Effector memory CD4-positive, alpha-beta T cell (primary cell): ENCODE measurements around the gene ERCC1.

ENCODE experiments used
- DNase-seq, 3 donors: peaks; one replicate each; pipeline ENCODE4 v3.0.0-alpha.2; 2020
- H3K27ac ChIP-seq: 2 replicates; pipeline ENCODE4 v1.7.0; 2013; ENCODE audit warnings: mild to moderate bottlenecking, low read length, moderate library complexity; ENCODE audit not compliant: insufficient read depth, poor library complexity, severe bottlenecking
- H3K27me3 ChIP-seq: replicated peaks from 2 replicates; pipeline ENCODE4 v1.7.0; 2013; ENCODE audit warnings: mild to moderate bottlenecking, low read length; ENCODE audit not compliant: insufficient read depth, control insufficient read depth, poor library complexity, severe bottlenecking
- H3K36me3 ChIP-seq: 2 replicates; pipeline ENCODE4 v1.7.0; 2013; ENCODE audit warnings: mild to moderate bottlenecking, low read length, moderate library complexity; ENCODE audit not compliant: control insufficient read depth, insufficient read depth
- H3K4me1 ChIP-seq: 2 replicates; pipeline ENCODE4 v1.7.0; 2013; ENCODE audit warnings: low read length, mild to moderate bottlenecking; ENCODE audit not compliant: control insufficient read depth, insufficient read depth, poor library complexity, severe bottlenecking
- H3K4me3 ChIP-seq: 2 replicates; pipeline ENCODE4 v1.7.0; 2013; ENCODE audit warnings: low read length, low read depth, mild to moderate bottlenecking; ENCODE audit not compliant: insufficient read depth, poor library complexity, severe bottlenecking
- H3K9me3 ChIP-seq: 2 replicates; pipeline ENCODE4 v1.7.0; 2013; ENCODE audit warnings: mild to moderate bottlenecking, low read length, moderate library complexity; ENCODE audit not compliant: control insufficient read depth
- total RNA-seq, 3 donors: gene quantifications; one replicate each; lab custom pipeline; 2026; lab: John Stamatoyannopoulos, UW

ERCC1 gene
- 49.6 to 70.2 (median 61.4) reads per million in 3 donors for total RNA-seq

DNA sequence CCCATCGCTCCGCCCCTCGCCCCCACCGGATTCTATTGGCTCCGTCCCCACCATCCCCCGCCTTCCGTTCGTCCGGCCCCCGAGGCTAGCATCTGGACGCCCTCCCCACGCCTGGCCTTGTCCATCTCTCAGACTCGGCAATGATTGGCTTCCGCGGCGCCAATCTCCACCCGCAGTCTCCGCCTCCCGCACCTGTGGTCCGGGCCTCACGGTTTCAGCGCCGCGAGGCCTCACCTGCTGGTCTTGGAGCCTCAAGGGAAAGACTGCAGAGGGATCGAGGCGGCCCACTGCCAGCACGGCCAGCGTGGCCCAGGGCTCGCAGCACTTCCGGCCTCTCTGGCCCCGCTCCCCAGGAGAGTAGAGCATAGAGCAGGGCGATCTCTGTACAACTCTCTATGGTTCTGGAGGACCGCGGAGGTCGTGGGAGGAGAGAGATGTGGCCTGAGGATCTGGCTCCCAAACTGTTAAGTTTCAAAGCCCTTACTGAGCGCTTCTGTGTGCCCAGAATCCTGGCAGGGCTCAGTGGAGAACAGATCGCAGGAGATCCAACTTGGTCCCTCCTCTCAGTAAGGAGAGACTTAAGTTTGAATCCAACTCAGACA lies at the start of gene ERCC1:
ERCC1 (minus strand) TSS at position 329 of the 602 bp plus-strand sequence. CDS start 543 bp downstream, outside the sequence.
- peak within 1 kb of the TSS; percentile 64 for H3K27ac ChIP-seq
- H3K4me3 ChIP-seq, result peak within 1 kb of the TSS; percentile 57
- H3K4me1 ChIP-seq, result peaks cover 25% of the 10 kb centered on the region
- no peaks in the 10 kb centered on the region for H3K9me3 ChIP-seq
- peak; percentile 72 to 83 (median 74) for DNase-seq
- H3K36me3 ChIP-seq, result peaks cover 4% of the 10 kb centered on the region
- H3K27me3 ChIP-seq, result peaks cover 5% of the 10 kb centered on the region

DNA sequence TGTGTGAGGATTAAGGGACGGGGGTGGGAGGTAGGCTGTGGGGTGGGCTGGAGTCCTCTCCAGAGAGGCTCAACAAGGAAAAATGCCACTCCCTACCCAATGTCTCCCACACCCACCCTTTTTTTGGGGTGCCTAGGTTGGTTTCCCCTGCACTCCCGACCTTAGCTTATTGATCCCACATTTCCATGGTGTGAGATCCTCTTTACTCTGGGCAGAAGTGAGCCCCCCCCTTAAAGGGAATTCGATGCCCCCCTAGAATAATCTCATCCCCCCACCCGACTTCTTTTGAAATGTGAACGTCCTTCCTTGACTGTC lies 49.6 kb upstream of the ERCC1 start:
- DNase-seq, result peak in 1 of 3 donors; percentile 64
- no peaks in the 10 kb centered on the region for H3K27me3 ChIP-seq
- H3K4me1 ChIP-seq, result peaks cover 16% of the 10 kb centered on the region
- no peaks in the 10 kb centered on the region for H3K9me3 ChIP-seq
- H3K4me3 ChIP-seq, result no peak overlapping the region
- H3K36me3 ChIP-seq, result peaks cover 8% of the 10 kb centered on the region
- no peak overlapping the region for H3K27ac ChIP-seq

DNA sequence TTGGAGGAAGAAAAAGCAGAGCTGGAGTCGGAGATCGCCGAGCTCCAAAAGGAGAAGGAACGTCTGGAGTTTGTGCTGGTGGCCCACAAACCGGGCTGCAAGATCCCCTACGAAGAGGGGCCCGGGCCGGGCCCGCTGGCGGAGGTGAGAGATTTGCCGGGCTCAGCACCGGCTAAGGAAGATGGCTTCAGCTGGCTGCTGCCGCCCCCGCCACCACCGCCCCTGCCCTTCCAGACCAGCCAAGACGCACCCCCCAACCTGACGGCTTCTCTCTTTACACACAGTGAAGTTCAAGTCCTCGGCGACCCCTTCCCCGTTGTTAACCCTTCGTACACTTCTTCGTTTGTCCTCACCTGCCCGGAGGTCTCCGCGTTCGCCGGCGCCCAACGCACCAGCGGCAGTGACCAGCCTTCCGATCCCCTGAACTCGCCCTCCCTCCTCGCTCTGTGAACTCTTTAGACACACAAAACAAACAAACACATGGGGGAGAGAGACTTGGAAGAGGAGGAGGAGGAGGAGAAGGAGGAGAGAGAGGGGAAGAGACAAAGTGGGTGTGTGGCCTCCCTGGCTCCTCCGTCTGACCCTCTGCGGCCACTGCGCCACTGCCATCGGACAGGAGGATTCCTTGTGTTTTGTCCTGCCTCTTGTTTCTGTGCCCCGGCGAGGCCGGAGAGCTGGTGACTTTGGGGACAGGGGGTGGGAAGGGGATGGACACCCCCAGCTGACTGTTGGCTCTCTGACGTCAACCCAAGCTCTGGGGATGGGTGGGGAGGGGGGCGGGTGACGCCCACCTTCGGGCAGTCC lies 49.0 kb upstream of the ERCC1 start:
- no peak overlapping the region for H3K4me3 ChIP-seq
- peaks cover 8% of the 10 kb centered on the region for H3K36me3 ChIP-seq
- no peaks in the 10 kb centered on the region for H3K27me3 ChIP-seq
- peaks cover 11% of the 10 kb centered on the region for H3K4me1 ChIP-seq
- H3K27ac ChIP-seq, result no peak overlapping the region
- peak; percentile 39 to 80 (median 74) for DNase-seq
- no peaks in the 10 kb centered on the region for H3K9me3 ChIP-seq

DNA sequence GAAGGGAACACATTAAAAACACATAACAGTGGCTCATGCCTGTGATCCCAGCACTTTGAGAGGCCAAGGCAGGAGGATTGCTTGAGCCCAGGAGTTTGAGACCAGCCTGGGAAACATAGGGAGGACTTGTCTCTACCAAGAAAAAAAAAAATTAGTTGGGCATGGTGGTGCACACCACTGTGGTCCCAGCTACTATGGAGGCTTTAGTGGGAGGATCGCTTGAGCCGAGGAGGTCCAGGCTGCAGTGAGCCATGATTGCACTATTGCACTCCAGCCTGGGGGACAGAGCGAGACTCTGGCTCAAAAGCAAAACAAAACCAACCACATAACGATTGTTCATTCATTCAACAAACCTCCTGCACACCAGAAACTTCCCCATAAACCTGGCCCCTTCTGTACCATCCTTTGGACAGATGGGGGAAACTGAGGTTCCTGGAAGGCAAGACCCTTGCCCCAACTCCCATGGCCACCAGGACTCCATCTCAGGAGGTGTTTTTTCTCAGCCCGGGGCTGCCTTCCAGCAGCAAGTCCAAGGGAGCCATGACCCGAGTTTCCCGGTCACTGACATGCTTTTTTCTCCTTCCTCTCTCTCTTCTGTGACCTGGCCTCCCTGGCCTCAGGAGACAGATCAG lies 48.3 kb upstream of the ERCC1 start:
- peaks cover 12% of the 10 kb centered on the region for H3K4me1 ChIP-seq
- no peaks in the 10 kb centered on the region for H3K9me3 ChIP-seq
- H3K4me3 ChIP-seq, result no peak overlapping the region
- peak in 1 of 3 donors; percentile 43 for DNase-seq
- H3K27ac ChIP-seq, result no peak overlapping the region
- H3K27me3 ChIP-seq, result no peaks in the 10 kb centered on the region
- peaks cover 8% of the 10 kb centered on the region for H3K36me3 ChIP-seq

DNA sequence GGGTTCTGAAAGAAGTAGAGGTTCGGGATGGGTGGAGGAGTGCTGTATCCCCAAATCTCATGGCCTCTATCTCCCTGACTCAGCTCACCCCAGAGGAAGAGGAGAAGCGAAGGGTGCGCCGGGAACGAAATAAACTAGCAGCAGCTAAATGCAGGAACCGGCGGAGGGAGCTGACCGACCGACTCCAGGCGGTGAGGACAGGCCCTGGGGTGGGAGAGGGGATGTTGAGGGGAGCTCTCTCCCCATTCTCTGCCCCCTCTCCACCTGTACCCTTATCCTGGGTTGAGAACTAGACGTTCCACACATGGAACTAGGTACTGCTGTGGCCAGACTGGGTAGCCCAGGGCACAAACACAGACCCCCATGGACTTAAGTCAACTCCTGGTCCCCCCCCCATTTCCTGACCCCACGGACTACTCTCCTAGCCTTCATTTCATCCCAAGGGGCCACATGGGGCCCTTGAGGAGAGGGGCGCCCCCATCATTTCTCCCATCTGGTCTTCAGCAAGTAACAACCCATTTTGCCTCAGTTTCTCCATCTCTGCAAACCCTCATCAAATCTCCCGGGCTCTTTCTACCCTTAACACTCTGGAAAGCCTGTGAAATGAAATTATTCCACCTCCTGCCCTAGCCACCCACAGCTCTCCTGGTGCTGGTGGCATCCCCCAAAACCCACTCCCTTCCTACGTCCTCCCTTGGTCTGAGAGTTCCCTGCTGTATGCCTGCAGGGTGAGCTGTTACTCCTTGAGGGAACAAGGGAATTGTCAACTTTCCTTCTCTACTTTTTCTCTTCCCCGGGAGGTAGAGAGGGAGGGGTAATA lies 47.6 kb upstream of the ERCC1 start:
- H3K4me1 ChIP-seq, result peaks cover 14% of the 10 kb centered on the region
- peaks cover 8% of the 10 kb centered on the region for H3K36me3 ChIP-seq
- H3K27ac ChIP-seq, result no peak overlapping the region
- peak in 2 of 3 donors; percentile 46 to 50 for DNase-seq
- no peaks in the 10 kb centered on the region for H3K9me3 ChIP-seq
- no peaks in the 10 kb centered on the region for H3K27me3 ChIP-seq
- H3K4me3 ChIP-seq, result no peak overlapping the region

DNA sequence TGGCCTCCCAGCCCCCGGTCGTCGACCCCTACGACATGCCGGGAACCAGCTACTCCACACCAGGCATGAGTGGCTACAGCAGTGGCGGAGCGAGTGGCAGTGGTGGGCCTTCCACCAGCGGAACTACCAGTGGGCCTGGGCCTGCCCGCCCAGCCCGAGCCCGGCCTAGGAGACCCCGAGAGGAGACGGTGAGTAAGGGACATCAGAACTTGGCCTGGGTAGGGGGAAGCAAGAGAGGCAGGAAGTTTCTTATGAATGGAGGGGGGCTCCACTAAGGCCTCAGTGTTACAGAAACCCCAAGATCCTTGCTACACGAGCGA lies 47.0 kb upstream of the ERCC1 start:
- Histone ChIP-seq H3K4me3 (peak overlapping the region; percentile 91), H3K27me3 (no peaks in the 10 kb centered on the region), H3K36me3 (peaks cover 8% of the 10 kb centered on the region), H3K27ac (no peak overlapping the region), H3K4me1 (peaks cover 14% of the 10 kb centered on the region), H3K9me3 (no peaks in the 10 kb centered on the region)
- DNase-seq, result no peak

DNA sequence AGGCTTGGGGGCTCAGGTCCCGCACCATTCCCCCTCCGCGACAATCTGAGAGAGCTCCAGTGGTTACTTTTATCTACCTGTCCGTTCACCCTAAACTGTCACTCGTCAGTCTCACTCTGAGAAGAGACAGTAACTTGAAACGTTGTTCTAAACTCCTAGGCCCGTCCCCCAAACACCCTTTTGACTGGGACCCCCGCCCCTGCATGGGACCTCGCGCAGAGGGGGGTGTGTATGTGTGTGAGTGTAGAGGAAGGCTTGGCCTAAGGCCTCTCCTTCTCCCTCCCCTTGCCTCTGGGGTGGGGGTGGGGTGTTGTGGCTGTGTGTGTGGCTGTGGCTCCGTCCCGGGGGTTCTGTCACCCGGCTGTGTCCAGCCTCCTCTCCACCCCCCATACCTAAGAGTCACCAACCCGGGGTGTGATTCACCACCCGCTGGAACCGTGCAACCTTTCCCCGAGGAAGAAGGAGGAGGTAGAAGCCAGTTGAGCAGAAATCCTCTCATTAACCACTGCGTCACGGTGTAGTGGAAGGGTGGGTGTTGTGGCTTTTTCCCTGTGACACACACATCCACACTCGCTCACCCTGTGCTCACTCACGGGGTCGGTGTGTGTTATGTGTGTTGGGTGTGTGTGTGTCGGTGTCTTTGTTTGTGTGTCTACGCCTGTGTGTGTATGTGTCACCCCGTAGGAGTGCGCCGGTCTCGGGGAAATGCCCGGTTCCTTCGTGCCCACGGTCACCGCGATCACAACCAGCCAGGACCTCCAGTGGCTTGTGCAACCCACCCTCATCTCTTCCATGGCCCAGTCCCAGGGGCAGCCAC lies 46.4 kb upstream of the ERCC1 start:
- H3K9me3 ChIP-seq, result no peaks in the 10 kb centered on the region
- H3K4me3 ChIP-seq, result peak overlapping the region; percentile 91
- peak; percentile 45 to 55 (median 55) for DNase-seq
- no peaks in the 10 kb centered on the region for H3K27me3 ChIP-seq
- H3K36me3 ChIP-seq, result peaks cover 8% of the 10 kb centered on the region
- peak overlapping the region; percentile 99 for H3K27ac ChIP-seq
- peaks cover 14% of the 10 kb centered on the region for H3K4me1 ChIP-seq

DNA sequence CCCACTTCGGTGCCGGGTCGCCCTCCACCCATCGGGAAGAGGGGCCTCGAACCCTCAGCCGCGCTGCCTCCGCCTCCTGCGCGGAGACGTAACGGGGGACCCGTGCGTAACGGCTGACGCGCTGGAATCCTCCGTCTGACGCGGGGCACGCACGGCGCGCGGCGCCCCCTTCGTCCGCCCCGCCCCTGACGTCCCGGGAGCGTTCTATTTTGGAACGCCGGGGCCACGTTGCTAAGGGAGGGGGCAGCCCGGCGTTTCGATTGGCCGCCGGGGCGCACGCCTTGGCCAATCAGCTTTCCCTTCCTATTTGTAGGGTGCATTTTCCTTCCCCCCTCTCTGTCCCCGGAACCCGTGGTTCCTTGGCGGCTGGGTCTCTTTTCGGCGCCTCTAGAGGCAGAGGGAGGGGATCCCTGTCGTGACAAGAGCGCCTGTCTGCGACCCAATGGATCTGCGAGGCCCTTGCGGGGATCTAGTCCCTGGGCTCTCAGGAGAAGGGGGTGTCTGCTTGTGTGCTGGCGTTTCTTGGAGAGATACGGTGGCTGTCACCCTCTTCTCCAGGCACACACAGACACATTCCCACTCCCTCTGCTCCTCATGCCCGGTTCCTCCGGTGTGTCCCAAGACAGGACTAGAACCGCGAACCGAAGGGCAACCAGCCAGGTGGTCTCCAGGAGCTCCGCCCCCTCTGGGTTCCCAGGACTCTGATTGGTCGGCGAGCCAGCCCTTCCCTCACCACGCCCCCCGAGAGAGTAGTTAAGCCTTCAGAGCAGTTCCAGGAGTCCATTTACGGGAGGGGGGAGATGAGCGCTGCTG lies 45.6 kb upstream of the ERCC1 start:
- Histone ChIP-seq H3K4me1 (peaks cover 14% of the 10 kb centered on the region), H3K9me3 (no peaks in the 10 kb centered on the region), H3K4me3 (peak overlapping the region; percentile 91), H3K27me3 (no peaks in the 10 kb centered on the region), H3K36me3 (peaks cover 8% of the 10 kb centered on the region), H3K27ac (peak overlapping the region; percentile 99)
- DNase-seq, result peak; percentile 62 to 78 (median 77)

DNA sequence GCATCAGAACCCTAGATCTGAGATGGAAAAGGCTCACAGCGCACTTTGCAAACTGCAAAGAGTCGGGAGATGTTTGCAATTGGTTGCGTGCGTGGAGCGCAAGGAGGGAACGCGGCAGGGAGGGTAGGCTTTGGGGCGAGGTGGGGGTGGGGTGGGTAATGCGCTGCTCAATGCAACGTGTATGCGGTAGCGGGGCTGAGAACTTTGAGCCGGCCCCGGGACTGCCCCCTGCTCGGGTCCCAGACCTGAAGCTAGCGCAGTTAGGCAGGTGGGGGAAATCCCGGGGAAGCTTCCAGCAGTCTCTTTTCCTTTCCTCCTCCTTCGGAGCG lies 45.0 kb upstream of the ERCC1 start:
- peak in 1 of 3 donors; percentile 48 for DNase-seq
- Histone ChIP-seq H3K27ac (peak overlapping the region; percentile 99), H3K4me3 (peak overlapping the region; percentile 91), H3K36me3 (peaks cover 8% of the 10 kb centered on the region), H3K27me3 (no peaks in the 10 kb centered on the region), H3K9me3 (no peaks in the 10 kb centered on the region), H3K4me1 (peaks cover 14% of the 10 kb centered on the region)
